Gastroesophageal sphincter (tissue), 4 donors: ENCODE data around the gene ANKRD18A. TPM values are rescaled to one million over a fixed set of nuclear protein-coding genes. Genes with fewer than 3 reads are reported as not detected.

Source experiments
- ATAC-seq: fragments of 150-250 bp; one replicate; pipeline ENCODE4 v1.9.1; 2016; ENCODE audit warnings: mild to moderate bottlenecking, moderate library complexity
- H3K27ac ChIP-seq, 4 donors: fragments of 200-600 bp; sonication (generic) in 3 of 4; 1 replicate in 3 of 4; 2 replicates in 1 of 4; pipeline ENCODE4 v1.5.1; 2016 to 2019
- H3K27me3 ChIP-seq: fragments of 200-600 bp; sonication (generic); one replicate; pipeline ENCODE4 v1.5.1; 2019
- H3K36me3 ChIP-seq, 2 donors: fragments of 200-600 bp; sonication (generic); one replicate each; pipeline ENCODE4 v1.5.1; 2019; ENCODE audit warnings: control low read depth in 1 of 2
- H3K4me1 ChIP-seq, 3 donors: fragments of 200-600 bp; sonication (generic); 1 replicate in 2 of 3; 2 replicates in 1 of 3; pipeline ENCODE4 v1.5.1; 2016 to 2019; ENCODE audit warnings: control low read depth in 2 of 3
- H3K4me3 ChIP-seq, 2 donors: fragments of 200-600 bp; sonication (generic); one replicate each; pipeline ENCODE4 v1.5.1; 2019; ENCODE audit warnings: mild to moderate bottlenecking in 1 of 2, moderate library complexity in 1 of 2
- H3K9me3 ChIP-seq, 3 donors: fragments of 200-600 bp; sonication (generic); one replicate each; pipeline ENCODE4 v1.5.1; 2017 to 2019; ENCODE audit warnings: control low read depth in 2 of 3
- EP300 ChIP-seq: sonication (generic); formaldehyde crosslinking; IDR thresholded peaks from one replicate; pipeline ENCODE4 v1.6.1; 2017; ENCODE audit warnings: antibody characterized with exemption, mild to moderate bottlenecking
- POLR2A ChIP-seq, 2 donors: fragments of 450-650 bp; IDR thresholded peaks; one replicate each; pipeline ENCODE4 v1.6.1; 2017; ENCODE audit warnings: antibody characterized with exemption in 2 of 2, mild to moderate bottlenecking in 2 of 2, moderate library complexity in 1 of 2
- POLR2AphosphoS5 ChIP-seq: sonication (generic); formaldehyde crosslinking; IDR thresholded peaks from one replicate; pipeline ENCODE4 v1.6.1; 2017; ENCODE audit warnings: antibody characterized with exemption
- WGBS, 2 donors: methylation state at CpG; one replicate each; pipeline ENCODE4 v1.1.5; 2018; ENCODE audit warnings: low coverage in 1 of 2; 5-methylcytosine and 5-hydroxymethylcytosine counted together
- small RNA-seq, 4 donors: library from RNA; depleted of rRNA; stranded (forward); fragments of <200 nt; gene quantifications; one replicate each; pipeline ENCODE3, GENCODE V24; 2016
- total RNA-seq, 4 donors: library from RNA; depleted of rRNA; stranded (reverse); fragments of >200 nt; gene quantifications; one replicate each; pipeline ENCODE4 v1.1.0, GENCODE V29; 2016
- TF ChIP-seq, protein P1 (sequence below), 4 experiments: fragments of 200-600 bp in 2 of 4; fragments of 450-650 bp in 2 of 4; sonication (generic) in 1 of 4; IDR thresholded peaks; one replicate each; pipeline ENCODE4 v1.5.1; 2017 to 2019; ENCODE audit warnings: antibody characterized with exemption in 4 of 4, mild to moderate bottlenecking in 2 of 4, moderate library complexity in 2 of 4

The ANKRD18A gene
- total RNA-seq, 4 donors from 2014 or later = 0.16 to 0.19 TPM; not detected in 2

DNA sequence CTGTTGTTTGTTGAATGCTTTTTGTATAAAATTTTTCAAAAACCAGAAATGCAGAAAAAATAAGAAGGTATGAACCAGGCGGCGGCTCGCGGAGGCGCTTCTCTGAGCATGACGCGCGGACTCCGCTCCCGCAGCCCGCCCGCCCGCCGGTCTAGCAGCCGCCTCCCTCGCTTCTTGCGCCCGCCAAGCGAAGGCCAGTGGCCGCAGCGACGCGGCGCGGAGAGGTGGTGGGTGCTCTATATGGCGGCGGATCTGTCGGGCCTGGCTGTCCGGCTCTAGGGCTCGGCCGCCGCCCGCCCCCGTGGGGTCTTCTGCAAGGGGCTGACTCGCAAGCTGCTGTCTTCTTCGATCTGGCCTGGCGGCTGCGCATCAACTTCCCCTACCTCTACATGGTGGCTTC is 93.8 kb downstream of the ANKRD18A start:
- peaks cover 0 to 12% (median 0%) of the 10 kb centered on the region in 3 donors for H3K9me3 ChIP-seq
- H3K4me1 ChIP-seq = no peaks in the 10 kb centered on the region
- 13 to 60% methylated on average over 2 to 14 of the region's 38 CpGs for WGBS, 2 donors
- H3K36me3 ChIP-seq = no peaks in the 10 kb centered on the region
- H3K27me3 ChIP-seq = peaks cover 15% of the 10 kb centered on the region
- ATAC-seq = no peak
- TF ChIP-seq, protein P1, sequence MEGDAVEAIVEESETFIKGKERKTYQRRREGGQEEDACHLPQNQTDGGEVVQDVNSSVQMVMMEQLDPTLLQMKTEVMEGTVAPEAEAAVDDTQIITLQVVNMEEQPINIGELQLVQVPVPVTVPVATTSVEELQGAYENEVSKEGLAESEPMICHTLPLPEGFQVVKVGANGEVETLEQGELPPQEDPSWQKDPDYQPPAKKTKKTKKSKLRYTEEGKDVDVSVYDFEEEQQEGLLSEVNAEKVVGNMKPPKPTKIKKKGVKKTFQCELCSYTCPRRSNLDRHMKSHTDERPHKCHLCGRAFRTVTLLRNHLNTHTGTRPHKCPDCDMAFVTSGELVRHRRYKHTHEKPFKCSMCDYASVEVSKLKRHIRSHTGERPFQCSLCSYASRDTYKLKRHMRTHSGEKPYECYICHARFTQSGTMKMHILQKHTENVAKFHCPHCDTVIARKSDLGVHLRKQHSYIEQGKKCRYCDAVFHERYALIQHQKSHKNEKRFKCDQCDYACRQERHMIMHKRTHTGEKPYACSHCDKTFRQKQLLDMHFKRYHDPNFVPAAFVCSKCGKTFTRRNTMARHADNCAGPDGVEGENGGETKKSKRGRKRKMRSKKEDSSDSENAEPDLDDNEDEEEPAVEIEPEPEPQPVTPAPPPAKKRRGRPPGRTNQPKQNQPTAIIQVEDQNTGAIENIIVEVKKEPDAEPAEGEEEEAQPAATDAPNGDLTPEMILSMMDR (IDR thresholded peaks at IDR 0.05) = no peak
- TF ChIP-seq EP300 (no peak), POLR2A (IDR thresholded peaks at IDR 0.05) (no peak), POLR2AphosphoS5 (no peak)
- H3K4me3 ChIP-seq = no peak overlapping the region
- no peak overlapping the region for H3K27ac ChIP-seq

DNA sequence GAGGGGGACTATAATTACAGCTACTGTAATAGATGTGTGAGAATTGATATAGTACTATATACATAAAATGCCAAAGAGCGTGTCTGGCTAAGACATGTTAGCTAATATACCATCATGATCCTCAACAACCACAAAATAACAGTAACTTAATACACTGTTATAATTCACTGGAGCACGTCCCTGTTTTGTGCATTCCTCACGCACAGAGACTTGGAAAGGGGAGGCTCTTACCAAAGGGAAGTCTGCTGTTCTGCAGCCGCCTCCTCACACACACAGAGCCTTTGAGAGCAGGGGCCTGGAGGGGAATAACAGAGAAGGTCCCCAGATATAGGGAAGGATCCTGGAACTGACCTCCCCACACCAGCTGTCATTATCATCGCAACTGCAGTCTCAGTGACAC is 97.3 kb downstream of the ANKRD18A start:
- no peaks in the 10 kb centered on the region for H3K4me1 ChIP-seq
- ATAC-seq = no peak
- H3K27ac ChIP-seq = no peak overlapping the region
- H3K36me3 ChIP-seq = no peaks in the 10 kb centered on the region
- peaks cover 15% of the 10 kb centered on the region for H3K27me3 ChIP-seq
- H3K9me3 ChIP-seq = peaks cover 0 to 4% (median 0%) of the 10 kb centered on the region in 3 donors
- TF ChIP-seq, protein P1 (IDR thresholded peaks at IDR 0.05) = no peak
- TF ChIP-seq EP300 (no peak), POLR2AphosphoS5 (no peak), POLR2A (IDR thresholded peaks at IDR 0.05) (no peak)
- H3K4me3 ChIP-seq = no peak overlapping the region
- WGBS, 2 donors = 67 to 69% methylated on average over 3 to 5 of the region's 5 CpGs

DNA sequence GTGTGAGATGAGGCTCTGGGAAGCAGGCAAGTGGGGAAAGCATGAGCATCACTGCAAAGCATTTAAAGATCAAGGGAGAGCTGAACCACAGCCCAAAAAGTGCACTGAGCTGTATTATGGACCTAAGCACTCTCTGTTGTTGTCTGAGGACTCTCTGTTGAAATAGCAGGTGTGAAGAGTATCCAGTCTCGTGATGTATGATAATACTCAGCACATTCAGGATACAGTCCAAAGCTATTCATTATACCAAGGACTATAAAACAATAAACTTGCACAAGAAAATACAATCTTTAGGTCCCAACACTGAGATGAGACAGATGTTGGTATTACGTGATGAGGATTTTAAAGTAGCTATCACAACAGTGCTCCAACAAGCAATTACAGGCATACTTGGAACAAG is 98.6 kb downstream of the ANKRD18A start:
- peaks cover 0 to 3% (median 0%) of the 10 kb centered on the region in 3 donors for H3K9me3 ChIP-seq
- ATAC-seq = no peak
- peaks cover 4% of the 10 kb centered on the region for H3K27me3 ChIP-seq
- no peaks in the 10 kb centered on the region for H3K4me1 ChIP-seq
- TF ChIP-seq, protein P1 (IDR thresholded peaks at IDR 0.05) = no peak
- TF ChIP-seq POLR2A (IDR thresholded peaks at IDR 0.05) (no peak), EP300 (no peak), POLR2AphosphoS5 (no peak)
- no peak overlapping the region for H3K27ac ChIP-seq
- WGBS, 2 donors = 38 to 55% methylated on average over 1 to 2 of the region's 2 CpGs
- no peak overlapping the region for H3K4me3 ChIP-seq
- no peaks in the 10 kb centered on the region for H3K36me3 ChIP-seq

Small RNA genes lying within 50 kb of the gene (small RNA-seq; reads per million reads assigned to genes)
- gene AL390726.1 = 0 reads per million in 4 donors
- gene AL390726.2 = 0 reads per million in 4 donors
- 0 reads per million in 4 donors for gene AL390726.3
- 0 reads per million in 4 donors for gene AL390726.4
- gene AL390726.5 = 0 reads per million in 4 donors

Other genes with a start within 250 kb of the ANKRD18A start
- 100 to 1,000 TPM; 130 to 432 (median 156) TPM for gene ALDH1B1, start 227.9 kb downstream of the ANKRD18A start, total RNA-seq
- gene IGFBPL1, start 196.1 kb downstream of the ANKRD18A start, total RNA-seq = 1 to 10 TPM; 1.6 to 3.2 (median 2.5) TPM
- not detected for gene FAM240B, start 99.5 kb upstream of the ANKRD18A start, total RNA-seq